ENCODE results near the gene SIAH1. TPM values are rescaled to one million over a fixed set of nuclear protein-coding genes. Genes with fewer than 3 reads are reported as not detected.
"Not testable (repeated sequence)": the region's sequence is repeated elsewhere in the genome, so short reads cannot be mapped to it uniquely, and the experiment has no call there.

SIAH1 gene
- polyA plus RNA-seq, 12 donors, result 27.8 to 37.4 (median 31.7) TPM; not detected in 1

- no peak for DNase-seq
Observed at GRCh38 chr16:48405153-48405552, 19.9 kb upstream of the SIAH1 start.

- not testable (repeated sequence) for DNase-seq
Observed at GRCh38 chr16:48402547-48402946, 17.3 kb upstream of the SIAH1 start.

- no peak for DNase-seq
Observed at GRCh38 chr16:48395375-48395774, 10.2 kb upstream of the SIAH1 start.

- DNase-seq, result no peak
Observed at GRCh38 chr16:48394355-48394703, 9.1 kb upstream of the SIAH1 start.

- DNase-seq, result no peak
Observed at GRCh38 chr16:48393485-48394354, 8.5 kb upstream of the SIAH1 start.

- DNase-seq, result no peak
Observed at GRCh38 chr16:48392407-48392806, 7.2 kb upstream of the SIAH1 start.

- DNase-seq, result no peak
Observed at GRCh38 chr16:48386559-48387312, 1.5 kb upstream of the SIAH1 start.

GRCh38 chr16:48384520-48385252 lies 527 bp downstream of the SIAH1 start:
- peak; percentile 58 for DNase-seq

- DNase-seq, result no peak
Observed at GRCh38 chr16:48383877-48384519, 1.2 kb downstream of the SIAH1 start.

GRCh38 chr16:48383009-48383876 lies 2.0 kb downstream of the SIAH1 start:
- DNase-seq, result no peak

- DNase-seq, result no peak
Observed at GRCh38 chr16:48382131-48382530, 3.1 kb downstream of the SIAH1 start.

GRCh38 chr16:48381201-48381600 lies 4.0 kb downstream of the SIAH1 start:
- DNase-seq, result no peak

GRCh38 chr16:48378836-48379235 lies 6.4 kb downstream of the SIAH1 start:
- DNase-seq, result no peak

- DNase-seq, result no peak
Observed at GRCh38 chr16:48378276-48378675, 6.9 kb downstream of the SIAH1 start.

- DNase-seq, result not testable (repeated sequence)
Observed at GRCh38 chr16:48377301-48377700, 7.9 kb downstream of the SIAH1 start.

GRCh38 chr16:48374255-48374654 lies 11.0 kb downstream of the SIAH1 start:
- no peak for DNase-seq

GRCh38 chr16:48373258-48374029 lies 11.8 kb downstream of the SIAH1 start:
- DNase-seq, result no peak

- DNase-seq, result no peak
Observed at GRCh38 chr16:48372744-48373143, 12.5 kb downstream of the SIAH1 start.

- no peak for DNase-seq
Observed at GRCh38 chr16:48371393-48371780, 13.8 kb downstream of the SIAH1 start.
